H1 (cell line): ENCODE results near the gene GJC2. TPM values are rescaled to one million over a fixed set of nuclear protein-coding genes. Genes with fewer than 3 reads are reported as not detected.

Source experiments
- CBX8 ChIP-seq: fragments of 300-800, 300-1000 bp; sonication (generic); IDR thresholded peaks from 2 replicates; pipeline ENCODE4 v1.7.1; 2016; ENCODE audit warnings: low read depth, low read length, borderline replicate concordance
- HDAC2 ChIP-seq, 2 experiments: fragments of 300-600 bp in 1 of 2; sonication (generic) in 1 of 2; IDR thresholded peaks; 2 replicates each; pipeline ENCODE4 v1.6.1; 2011 to 2012; ENCODE audit warnings: low read depth in 2 of 2, low read length in 2 of 2, mild to moderate bottlenecking in 2 of 2, moderate library complexity in 2 of 2, borderline replicate concordance in 1 of 2, inconsistent platforms in 1 of 2
- SIX5 ChIP-seq: IDR thresholded peaks from 2 replicates; pipeline ENCODE4 v1.6.1; 2011; ENCODE audit warnings: mild to moderate bottlenecking, low read depth, low read length
- SP1 ChIP-seq: IDR thresholded peaks from 2 replicates; pipeline ENCODE4 v1.6.1; 2011; ENCODE audit warnings: low read depth, low read length
- polyA plus RNA-seq, 7 experiments: library from polyadenylated mRNA; depleted of rRNA in 3 of 7; stranded (reverse) in 5 of 7; unstranded in 2 of 7; fragments of >200 nt in 5 of 7; fragments of 200-250 nt in 2 of 7; gene quantifications; 1 replicate in 5 of 7; 2 replicates in 1 of 7; 4 replicates in 1 of 7; pipeline versions ENCODE4 v1.2.1 to v1.2.3, GENCODE V29; 2011 to 2013; ENCODE audit warnings: missing spikeins in 2 of 7, mixed read lengths in 2 of 7
- total RNA-seq: library from RNA; stranded (reverse); fragmentation: NEBNext Ultra II Directional; extraction: Animal tissue kit (Norgen Biotek cat#: 25700); gene quantifications from 2 replicates; pipeline ENCODE4 v1.2.1, GENCODE V29; 2021
- TF ChIP-seq, protein P1 (sequence below): fragments of 300-600 bp; sonication (generic); IDR thresholded peaks from 2 replicates; pipeline ENCODE4 v1.7.1; 2012; ENCODE audit warnings: low read length, moderate library complexity, mild to moderate bottlenecking, inconsistent platforms; ENCODE audit not compliant: insufficient replicate concordance

GJC2 gene
- total and polyA plus RNA-seq, 2 of the 8 experiments (the other 6 are each of a cell fraction or from before 2014, with no cell fraction given): 0.17 to 0.54 TPM

DNA sequence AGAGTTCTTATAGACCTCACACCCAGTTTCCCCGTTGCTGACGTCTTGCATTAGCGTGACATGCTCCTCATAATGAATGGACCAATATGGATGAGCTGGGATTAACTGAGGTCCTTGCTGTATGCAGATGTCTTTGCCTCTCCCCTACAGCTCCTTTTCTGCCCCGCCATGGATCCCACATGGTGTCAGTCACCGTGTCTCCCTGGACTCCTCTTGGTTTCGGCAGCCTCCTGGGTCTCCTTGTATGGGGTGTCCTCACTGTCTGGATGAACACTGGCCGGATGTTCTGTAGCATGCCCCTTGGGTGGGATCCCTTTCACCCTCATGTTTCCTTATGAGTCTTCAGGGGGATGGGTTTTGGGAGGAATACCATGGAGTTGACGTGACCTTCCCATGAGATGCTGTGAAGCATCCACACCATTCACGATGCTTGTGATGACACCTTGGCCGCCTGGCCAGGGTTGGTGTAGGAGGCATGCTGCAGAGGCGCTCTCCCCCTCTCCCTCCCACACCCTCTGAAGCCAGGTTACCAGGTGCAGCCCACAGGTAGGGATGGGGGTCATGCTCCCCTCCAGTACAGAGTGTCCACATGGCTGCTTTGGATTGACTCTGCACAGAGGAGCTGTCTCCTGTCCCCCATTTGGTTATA, 4.4 kb downstream of the GJC2 start (continued):
- TF ChIP-seq HDAC2 (IDR thresholded peaks at IDR 0.05; ENCODE audit: borderline replicate concordance in 1 of 2, low read depth in 2 of 2, low read length in 2 of 2): no peak
- TF ChIP-seq, protein P1, sequence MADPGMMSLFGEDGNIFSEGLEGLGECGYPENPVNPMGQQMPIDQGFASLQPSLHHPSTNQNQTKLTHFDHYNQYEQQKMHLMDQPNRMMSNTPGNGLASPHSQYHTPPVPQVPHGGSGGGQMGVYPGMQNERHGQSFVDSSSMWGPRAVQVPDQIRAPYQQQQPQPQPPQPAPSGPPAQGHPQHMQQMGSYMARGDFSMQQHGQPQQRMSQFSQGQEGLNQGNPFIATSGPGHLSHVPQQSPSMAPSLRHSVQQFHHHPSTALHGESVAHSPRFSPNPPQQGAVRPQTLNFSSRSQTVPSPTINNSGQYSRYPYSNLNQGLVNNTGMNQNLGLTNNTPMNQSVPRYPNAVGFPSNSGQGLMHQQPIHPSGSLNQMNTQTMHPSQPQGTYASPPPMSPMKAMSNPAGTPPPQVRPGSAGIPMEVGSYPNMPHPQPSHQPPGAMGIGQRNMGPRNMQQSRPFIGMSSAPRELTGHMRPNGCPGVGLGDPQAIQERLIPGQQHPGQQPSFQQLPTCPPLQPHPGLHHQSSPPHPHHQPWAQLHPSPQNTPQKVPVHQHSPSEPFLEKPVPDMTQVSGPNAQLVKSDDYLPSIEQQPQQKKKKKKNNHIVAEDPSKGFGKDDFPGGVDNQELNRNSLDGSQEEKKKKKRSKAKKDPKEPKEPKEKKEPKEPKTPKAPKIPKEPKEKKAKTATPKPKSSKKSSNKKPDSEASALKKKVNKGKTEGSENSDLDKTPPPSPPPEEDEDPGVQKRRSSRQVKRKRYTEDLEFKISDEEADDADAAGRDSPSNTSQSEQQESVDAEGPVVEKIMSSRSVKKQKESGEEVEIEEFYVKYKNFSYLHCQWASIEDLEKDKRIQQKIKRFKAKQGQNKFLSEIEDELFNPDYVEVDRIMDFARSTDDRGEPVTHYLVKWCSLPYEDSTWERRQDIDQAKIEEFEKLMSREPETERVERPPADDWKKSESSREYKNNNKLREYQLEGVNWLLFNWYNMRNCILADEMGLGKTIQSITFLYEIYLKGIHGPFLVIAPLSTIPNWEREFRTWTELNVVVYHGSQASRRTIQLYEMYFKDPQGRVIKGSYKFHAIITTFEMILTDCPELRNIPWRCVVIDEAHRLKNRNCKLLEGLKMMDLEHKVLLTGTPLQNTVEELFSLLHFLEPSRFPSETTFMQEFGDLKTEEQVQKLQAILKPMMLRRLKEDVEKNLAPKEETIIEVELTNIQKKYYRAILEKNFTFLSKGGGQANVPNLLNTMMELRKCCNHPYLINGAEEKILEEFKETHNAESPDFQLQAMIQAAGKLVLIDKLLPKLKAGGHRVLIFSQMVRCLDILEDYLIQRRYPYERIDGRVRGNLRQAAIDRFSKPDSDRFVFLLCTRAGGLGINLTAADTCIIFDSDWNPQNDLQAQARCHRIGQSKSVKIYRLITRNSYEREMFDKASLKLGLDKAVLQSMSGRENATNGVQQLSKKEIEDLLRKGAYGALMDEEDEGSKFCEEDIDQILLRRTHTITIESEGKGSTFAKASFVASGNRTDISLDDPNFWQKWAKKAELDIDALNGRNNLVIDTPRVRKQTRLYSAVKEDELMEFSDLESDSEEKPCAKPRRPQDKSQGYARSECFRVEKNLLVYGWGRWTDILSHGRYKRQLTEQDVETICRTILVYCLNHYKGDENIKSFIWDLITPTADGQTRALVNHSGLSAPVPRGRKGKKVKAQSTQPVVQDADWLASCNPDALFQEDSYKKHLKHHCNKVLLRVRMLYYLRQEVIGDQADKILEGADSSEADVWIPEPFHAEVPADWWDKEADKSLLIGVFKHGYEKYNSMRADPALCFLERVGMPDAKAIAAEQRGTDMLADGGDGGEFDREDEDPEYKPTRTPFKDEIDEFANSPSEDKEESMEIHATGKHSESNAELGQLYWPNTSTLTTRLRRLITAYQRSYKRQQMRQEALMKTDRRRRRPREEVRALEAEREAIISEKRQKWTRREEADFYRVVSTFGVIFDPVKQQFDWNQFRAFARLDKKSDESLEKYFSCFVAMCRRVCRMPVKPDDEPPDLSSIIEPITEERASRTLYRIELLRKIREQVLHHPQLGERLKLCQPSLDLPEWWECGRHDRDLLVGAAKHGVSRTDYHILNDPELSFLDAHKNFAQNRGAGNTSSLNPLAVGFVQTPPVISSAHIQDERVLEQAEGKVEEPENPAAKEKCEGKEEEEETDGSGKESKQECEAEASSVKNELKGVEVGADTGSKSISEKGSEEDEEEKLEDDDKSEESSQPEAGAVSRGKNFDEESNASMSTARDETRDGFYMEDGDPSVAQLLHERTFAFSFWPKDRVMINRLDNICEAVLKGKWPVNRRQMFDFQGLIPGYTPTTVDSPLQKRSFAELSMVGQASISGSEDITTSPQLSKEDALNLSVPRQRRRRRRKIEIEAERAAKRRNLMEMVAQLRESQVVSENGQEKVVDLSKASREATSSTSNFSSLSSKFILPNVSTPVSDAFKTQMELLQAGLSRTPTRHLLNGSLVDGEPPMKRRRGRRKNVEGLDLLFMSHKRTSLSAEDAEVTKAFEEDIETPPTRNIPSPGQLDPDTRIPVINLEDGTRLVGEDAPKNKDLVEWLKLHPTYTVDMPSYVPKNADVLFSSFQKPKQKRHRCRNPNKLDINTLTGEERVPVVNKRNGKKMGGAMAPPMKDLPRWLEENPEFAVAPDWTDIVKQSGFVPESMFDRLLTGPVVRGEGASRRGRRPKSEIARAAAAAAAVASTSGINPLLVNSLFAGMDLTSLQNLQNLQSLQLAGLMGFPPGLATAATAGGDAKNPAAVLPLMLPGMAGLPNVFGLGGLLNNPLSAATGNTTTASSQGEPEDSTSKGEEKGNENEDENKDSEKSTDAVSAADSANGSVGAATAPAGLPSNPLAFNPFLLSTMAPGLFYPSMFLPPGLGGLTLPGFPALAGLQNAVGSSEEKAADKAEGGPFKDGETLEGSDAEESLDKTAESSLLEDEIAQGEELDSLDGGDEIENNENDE: no peak
- no peak for TF ChIP-seq SIX5
- TF ChIP-seq CBX8: no peak
- TF ChIP-seq SP1: no peak
